AG04449 (cell line): ENCODE data around the gene MRI1.

Source experiments
- CTCF ChIA-PET: fragments of 350-600 bp; formaldehyde crosslinking; extraction: SDS; loops from one replicate; lab custom pipeline; 2021; ENCODE audit warnings: antibody characterized with exemption; lab: Yijun Ruan, JAX
- POLR2A ChIA-PET: fragments of 400-600, 350-600 bp; formaldehyde crosslinking; extraction: SDS; loops from one replicate; lab custom pipeline; 2020; ENCODE audit warnings: antibody characterized with exemption, inconsistent platforms; lab: Yijun Ruan, JAX
- DNase-seq: peaks from one replicate; pipeline ENCODE4 v3.0.0-alpha.2; 2010; ENCODE audit warnings: low read depth, low spot score
- H3K4me3 ChIP-seq: 2 replicates; pipeline ENCODE4 v1.5.1; 2011; ENCODE audit warnings: low read depth, mild to moderate bottlenecking, control low read depth, low read length
- TF ChIP-seq, protein P1 (sequence below): IDR thresholded peaks from one replicate; pipeline ENCODE4 v1.5.1; 2011; ENCODE audit warnings: mild to moderate bottlenecking, moderate library complexity, low read length, control low read depth, inconsistent platforms; ENCODE audit not compliant: insufficient read depth; ENCODE audit errors: missing control alignments

Gene MRI1

DNA sequence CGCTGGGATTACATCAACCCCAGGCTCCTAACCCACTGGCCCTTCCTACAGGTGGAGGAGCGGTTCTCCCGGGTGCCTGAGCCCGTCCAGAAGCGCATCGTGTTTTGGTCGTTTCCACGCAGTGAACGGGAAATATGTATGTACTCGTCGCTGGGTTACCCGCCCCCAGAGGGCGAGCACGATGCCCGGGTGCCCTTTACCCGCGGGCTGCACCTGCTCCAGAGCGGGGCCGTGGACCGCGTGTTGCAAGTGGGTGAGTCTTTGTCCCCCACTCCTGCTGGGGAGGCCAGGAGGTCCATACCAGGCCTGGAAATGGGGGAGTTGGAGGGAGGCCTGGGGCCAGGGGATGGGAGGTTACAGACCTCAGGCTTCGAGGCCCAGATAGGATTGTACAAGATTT lies 35.3 kb downstream of the MRI1 start:
- ChIA-PET POLR2A (interaction anchor here (0.7 kb wide), 1 partner anchor 37 kb away, joined by 3 read pairs; no protein-coding TSS in a partner anchor), CTCF (no interaction called here)
- no peak for DNase-seq
- no peak overlapping the region for H3K4me3 ChIP-seq
- TF ChIP-seq, protein P1, sequence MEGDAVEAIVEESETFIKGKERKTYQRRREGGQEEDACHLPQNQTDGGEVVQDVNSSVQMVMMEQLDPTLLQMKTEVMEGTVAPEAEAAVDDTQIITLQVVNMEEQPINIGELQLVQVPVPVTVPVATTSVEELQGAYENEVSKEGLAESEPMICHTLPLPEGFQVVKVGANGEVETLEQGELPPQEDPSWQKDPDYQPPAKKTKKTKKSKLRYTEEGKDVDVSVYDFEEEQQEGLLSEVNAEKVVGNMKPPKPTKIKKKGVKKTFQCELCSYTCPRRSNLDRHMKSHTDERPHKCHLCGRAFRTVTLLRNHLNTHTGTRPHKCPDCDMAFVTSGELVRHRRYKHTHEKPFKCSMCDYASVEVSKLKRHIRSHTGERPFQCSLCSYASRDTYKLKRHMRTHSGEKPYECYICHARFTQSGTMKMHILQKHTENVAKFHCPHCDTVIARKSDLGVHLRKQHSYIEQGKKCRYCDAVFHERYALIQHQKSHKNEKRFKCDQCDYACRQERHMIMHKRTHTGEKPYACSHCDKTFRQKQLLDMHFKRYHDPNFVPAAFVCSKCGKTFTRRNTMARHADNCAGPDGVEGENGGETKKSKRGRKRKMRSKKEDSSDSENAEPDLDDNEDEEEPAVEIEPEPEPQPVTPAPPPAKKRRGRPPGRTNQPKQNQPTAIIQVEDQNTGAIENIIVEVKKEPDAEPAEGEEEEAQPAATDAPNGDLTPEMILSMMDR = no peak

DNA sequence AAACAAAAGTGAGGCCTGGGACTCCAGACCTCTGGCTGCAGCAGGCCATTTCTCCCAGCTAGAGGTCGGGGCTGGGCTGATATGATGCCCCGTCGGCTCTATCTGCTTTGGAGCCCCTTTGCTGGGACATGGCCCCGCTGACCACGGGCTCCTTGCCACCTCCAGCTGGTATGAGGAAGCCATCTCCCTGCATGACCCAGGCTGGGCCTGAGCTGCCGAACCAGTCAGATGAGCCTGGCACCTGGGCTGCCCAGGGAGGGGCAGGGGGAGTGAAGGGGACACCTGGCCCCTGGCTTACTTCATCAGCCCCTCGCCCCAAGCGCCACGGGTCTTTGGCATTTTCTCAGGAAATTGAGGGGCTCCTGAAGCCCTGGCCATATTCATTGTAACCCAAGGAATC lies 38.7 kb downstream of the MRI1 start:
- no peak for DNase-seq
- CTCF ChIA-PET = no interaction called here
- H3K4me3 ChIP-seq = no peak overlapping the region
- TF ChIP-seq, protein P1 = no peak
- POLR2A ChIA-PET = no interaction called here

DNA sequence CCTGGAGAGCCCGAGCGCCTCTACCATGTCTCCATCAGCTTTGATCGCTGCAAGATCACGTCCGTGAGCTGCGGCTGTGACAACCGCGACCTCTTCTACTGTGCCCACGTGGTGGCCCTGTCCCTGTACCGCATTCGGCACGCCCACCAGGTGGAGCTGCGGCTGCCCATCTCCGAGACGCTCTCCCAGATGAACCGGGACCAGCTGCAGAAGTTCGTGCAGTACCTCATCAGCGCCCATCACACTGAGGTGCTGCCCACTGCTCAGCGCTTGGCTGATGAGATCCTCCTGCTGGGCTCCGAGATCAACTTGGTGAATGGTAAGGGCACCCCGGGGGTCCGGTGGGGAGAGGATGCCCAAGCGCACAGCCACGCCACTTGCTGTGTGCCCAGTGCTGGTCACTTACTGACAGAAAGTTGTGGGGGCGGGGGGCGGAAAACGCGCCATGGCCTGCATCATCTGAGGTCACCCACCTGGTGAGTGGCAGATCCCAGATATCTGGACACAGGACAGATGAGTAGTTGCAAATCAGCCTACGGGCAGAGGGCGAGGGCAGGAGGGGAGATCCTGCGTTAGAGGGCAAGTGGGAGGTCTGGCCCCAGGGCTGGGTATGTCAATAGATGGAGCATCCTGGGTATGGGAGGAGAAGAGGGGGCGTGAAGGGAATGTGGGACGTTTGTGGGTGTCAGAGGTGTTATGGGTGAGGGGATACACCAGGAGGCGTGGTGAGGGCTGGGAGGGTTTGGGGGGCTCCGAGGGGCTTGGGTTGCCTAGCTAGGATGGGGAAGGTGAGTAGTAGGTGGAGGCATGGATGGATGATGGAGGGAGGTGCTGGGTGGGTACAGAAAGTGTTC lies 40.7 kb downstream of the MRI1 start:
- TF ChIP-seq, protein P1 = peak; percentile 18
- POLR2A ChIA-PET = interaction anchor here (0.6 kb wide), 1 partner anchor 641 kb away, joined by 3 read pairs; no protein-coding TSS in a partner anchor
- CTCF ChIA-PET = interaction anchor here (0.7 to 1.3 kb wide), 2 partner anchors 8 to 20 kb away, joined by 3 read pairs; no protein-coding TSS in a partner anchor
- no peak overlapping the region for H3K4me3 ChIP-seq
- DNase-seq = no peak

DNA sequence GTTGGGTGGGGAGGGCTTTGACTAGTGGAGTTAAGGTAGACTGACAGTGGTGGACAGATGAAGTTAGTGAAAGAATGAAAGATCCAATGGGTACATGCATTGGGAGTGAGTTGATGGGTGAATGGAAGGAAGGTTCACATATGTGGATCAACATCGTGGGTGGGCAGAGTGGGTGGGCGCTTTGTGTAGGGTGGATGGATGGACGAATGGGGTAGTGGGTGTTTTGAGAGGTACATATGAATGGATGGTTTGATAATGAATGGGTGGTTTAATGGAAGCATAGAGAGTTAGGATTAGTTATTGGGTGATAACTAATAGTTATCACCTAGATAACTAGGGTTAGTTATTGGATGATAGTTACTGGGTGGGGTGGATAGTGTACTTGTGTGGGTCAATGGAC lies 42.4 kb downstream of the MRI1 start:
- ChIA-PET POLR2A (no interaction called here), CTCF (interaction anchor here (1.3 kb wide), 2 partner anchors 13 to 19 kb away, joined by 3 to 4 read pairs; no protein-coding TSS in a partner anchor)
- TF ChIP-seq, protein P1 = no peak
- H3K4me3 ChIP-seq = no peak overlapping the region
- no peak for DNase-seq

DNA sequence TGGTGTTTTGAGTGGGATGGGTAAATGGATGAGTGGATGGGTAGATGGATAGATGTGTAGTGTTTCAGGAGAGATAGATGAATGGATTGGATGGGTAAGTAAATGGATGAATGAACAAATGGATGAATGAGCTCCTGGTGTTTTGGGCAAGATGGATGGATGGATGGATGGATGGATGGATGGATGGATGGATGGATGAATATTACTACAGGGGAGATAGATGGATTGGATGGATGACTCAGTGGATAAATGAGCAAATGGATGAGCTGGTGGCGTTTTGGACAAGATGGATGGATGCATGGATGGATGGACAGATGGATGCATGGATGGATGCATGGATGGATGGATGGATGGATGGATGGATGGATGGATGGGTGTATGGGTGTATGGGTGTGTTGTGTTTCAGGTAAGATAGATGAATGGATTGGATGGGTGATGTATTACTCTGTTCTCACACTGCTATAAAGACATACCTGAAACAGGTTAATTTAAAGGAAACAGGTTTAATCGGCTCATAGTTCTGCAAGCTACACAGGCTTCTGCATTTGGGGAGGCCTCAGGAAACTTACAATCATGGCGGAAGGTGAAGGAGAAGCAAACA lies 43.2 kb downstream of the MRI1 start:
- no peak for DNase-seq
- TF ChIP-seq, protein P1 = no peak
- H3K4me3 ChIP-seq = no peak overlapping the region
- CTCF ChIA-PET = interaction anchor here (1.3 to 1.4 kb wide), 4 partner anchors 10 to 23 kb away, joined by 3 to 7 read pairs (median 4); no protein-coding TSS in a partner anchor
- POLR2A ChIA-PET = interaction anchor here (1.0 kb wide), 1 partner anchor 55 kb away, joined by 3 read pairs; no protein-coding TSS in a partner anchor

DNA sequence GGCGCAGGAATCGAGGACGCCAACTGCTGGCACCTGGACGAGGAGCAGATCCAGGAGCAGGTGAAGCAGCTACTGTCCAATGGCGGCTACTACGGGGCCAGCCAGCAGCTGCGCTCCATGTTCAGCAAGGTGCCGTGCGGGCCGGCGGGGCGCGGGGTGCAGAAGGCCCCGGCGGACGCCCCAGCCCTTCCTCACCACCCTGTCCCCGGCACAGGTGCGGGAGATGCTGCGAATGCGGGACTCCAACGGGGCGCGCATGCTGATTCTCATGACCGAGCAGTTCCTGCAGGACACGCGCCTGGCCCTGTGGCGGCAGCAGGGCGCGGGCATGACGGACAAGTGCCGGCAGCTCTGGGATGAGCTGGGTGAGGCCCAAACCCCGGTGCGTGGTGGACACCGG lies 44.5 kb downstream of the MRI1 start:
- no peak overlapping the region for H3K4me3 ChIP-seq
- POLR2A ChIA-PET = interaction anchor here (1.0 kb wide), 1 partner anchor 13 kb away, joined by 3 read pairs; no protein-coding TSS in a partner anchor
- no peak for DNase-seq
- TF ChIP-seq, protein P1 = no peak
- CTCF ChIA-PET = interaction anchor here (0.7 to 1.4 kb wide), 3 partner anchors 8 to 55 kb away, joined by 3 to 7 read pairs (median 3); no protein-coding TSS in a partner anchor
